NCI-H748 (cell line): ENCODE data around the gene DVL3.
"Not testable (repeated sequence)": the region's sequence is repeated elsewhere in the genome, so short reads cannot be mapped to it uniquely, and the experiment has no call there.

Experiments used
- DNase-seq: peaks from one replicate; lab custom pipeline; 2025; ENCODE audit not compliant: unreplicated experiment; lab: John Stamatoyannopoulos, UW

DVL3 gene

DNA sequence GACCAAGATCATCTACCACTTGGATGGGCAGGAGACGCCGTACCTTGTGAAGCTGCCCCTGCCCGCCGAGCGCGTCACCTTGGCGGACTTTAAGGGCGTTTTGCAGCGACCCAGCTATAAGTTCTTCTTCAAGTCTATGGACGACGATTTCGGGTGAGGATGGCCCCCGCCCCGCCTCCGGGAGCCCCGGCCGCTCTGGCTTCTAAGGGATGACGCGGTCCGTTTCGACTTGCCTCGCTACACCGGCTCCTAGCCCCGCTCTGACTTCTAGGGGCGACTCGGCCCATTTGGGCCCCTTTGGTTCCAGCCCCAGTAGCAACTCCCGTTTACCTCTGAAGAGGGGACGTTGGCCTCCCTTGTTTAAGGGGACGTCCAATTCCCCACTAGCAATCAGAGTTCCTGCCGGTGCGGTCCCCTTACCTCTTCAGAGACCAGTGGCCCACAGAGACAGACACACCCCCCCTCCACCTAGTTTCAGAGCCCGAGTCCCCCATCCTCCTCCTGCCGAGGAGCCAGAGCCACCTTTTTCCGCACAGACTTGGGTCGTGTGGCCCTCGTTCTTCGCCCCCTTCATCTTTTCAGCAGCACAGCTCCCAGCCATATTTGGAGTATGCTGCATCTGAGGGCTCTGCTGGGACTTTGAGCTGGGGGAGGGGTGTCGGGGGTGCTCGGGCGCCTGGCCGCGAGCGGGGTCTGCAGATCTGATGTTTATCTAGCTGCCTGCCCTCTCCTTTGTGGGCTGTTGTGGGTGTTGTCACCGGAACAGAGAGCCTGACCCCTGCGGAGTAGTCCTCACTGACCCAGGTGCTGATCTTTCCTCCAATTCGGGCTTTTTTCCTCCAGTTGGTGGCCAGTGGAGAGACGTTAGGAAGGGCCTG is 706 bp downstream of the DVL3 start:
- DNase-seq: peak; percentile 32

DNA sequence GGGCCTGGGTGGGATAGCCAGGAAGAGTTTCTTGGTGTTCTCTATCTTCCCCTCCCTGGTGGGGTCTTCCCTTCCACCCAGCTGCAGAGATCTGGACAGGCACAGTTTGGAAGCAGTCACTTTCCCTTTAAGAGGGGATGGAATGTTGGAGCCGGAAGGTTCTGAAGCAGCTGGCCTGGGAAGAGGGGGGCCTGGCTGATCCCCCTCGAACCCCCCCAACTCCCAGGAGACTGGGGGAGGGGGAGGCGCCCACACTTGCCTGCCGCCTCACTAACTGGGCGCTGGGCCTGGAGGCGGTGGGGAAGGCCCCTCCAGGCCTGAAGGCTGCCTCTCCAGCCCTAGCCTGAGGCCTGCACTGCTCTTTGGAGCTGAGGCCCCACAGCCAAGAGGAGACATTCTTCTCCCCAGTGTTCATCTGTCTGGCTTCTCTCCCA is 1.4 kb downstream of the DVL3 start:
- peak; percentile 22 for DNase-seq

DNA sequence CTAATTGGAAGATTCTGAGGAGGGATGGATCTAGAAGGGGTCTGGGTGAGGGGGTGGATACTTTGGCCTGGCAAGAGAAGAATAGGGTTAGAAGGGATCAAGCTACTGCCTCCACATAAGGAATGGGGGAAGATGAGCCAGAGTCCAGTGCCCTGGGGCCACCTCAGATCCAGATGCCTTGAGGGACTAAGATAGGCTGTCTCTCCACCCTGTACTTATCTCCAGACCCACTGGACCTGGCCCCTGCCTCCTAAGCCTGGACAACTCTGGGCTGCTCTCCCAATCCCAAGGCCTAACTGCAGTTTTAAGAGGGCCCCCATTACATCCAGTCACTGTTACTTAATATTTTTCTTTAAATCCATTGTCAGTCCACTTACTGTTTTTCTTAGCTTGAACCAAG is 2.0 kb downstream of the DVL3 start:
- no peak for DNase-seq

DNA sequence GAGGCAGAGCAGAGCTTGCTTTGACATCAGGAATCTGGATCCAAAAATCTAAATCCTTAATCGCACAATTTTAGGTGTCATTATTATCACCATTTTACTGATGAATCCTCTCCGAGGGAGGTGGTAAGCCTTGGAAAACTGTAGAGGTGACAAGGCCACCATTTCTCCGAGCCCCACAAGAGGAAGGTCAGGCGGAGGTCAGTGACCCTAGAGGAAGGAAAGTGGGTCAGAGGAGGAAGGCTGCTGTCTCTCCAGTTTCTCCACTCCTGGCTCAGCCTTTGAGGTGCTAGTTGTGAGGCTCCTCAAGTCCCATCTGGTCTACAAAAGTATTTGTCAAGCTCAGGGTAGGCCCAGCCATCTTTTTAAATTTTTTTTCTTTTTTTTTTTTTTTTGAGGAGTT is 3.2 kb downstream of the DVL3 start:
- DNase-seq: no peak

DNA sequence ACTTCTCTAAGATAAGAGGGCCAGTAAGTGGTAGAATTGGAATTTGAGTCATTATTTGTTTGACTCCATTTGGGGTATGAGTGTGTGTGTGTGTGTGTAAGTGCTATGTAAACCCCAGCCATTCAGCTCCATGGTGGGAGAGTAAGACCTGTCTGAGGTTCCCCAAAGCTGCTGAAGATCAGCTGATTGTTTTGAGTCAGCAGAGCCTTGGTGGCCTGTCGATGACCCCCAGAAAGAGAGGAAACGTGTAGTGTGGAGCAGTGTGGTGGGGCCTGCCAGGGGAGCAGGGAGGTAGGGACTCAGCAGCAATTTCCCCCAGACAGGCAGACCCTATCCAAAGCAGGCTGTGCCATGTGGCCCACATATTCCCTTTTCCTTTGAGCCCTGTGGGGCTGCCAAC is 5.3 kb downstream of the DVL3 start:
- no peak for DNase-seq

DNA sequence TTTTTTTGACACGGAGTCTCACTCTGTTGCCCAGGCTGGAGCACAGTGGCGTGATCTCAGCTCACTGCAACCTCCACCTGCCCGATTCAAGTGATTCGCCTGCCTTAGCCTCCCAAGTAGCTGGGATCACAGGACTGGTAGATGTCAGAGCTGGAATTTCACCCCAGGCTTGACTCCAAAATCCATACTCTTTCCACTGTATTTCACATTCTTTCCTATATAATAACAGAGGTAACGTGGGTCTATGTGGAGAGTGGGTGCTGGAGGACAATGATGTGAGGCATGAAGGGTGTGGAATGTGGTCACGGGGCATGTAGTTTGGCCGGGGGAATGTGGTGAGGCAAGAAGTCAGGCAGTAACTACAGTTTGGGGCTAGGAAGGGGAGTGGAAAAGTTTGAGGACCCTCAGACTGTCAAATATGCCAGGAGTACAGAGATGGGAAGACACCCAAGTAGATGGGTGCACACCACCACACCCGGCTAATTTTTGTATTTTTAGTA is 7.4 kb downstream of the DVL3 start:
- not testable (repeated sequence) for DNase-seq

DNA sequence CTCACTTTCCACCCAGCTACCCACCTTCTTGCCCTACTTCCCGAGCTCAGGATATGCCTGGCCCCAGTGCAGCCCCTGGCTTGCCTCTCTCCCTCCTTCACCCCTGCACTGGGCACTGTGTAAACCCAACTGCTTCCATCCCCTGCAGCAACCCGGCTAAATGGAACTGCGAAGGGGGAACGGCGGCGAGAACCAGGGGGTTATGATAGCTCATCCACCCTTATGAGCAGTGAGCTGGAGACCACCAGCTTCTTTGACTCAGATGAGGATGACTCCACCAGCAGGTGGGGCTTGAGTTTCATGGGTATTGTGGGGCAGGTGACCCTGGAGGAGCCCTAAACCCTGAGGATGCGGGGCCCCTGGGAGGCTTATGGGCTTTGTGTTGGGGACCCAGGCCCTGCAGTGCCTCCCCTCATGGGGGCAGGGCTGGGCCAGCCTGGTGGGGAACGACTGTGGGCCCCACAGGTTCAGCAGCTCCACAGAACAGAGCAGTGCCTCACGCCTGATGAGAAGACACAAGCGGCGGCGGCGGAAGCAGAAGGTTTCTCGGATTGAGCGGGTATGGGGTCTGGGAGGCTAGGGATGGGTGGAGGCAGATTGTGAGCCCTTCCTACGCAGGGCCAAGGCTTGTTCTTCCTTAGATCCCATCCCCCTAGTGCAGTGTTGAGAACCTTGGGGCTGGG is 9.6 kb downstream of the DVL3 start:
- no peak for DNase-seq

DNA sequence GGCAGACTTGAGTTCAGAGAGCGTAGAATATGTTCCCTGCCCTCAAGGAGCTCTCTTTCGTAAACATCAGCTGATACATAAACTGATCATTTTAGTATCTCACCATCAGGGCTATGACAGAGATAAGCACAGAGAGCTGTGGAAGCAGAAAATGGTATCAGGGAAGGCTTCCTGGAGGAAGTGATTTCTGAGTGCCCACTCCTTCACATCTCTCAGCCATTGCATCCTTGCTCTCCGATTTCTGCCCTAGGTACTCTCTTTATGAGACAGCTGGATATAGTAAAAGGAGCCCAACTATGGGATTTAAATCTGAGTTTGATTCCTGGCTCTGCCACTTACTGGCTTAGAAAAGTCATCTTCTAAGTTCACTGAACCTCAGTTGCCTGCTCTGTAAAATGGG is 10.4 kb downstream of the DVL3 start:
- no peak for DNase-seq

DNA sequence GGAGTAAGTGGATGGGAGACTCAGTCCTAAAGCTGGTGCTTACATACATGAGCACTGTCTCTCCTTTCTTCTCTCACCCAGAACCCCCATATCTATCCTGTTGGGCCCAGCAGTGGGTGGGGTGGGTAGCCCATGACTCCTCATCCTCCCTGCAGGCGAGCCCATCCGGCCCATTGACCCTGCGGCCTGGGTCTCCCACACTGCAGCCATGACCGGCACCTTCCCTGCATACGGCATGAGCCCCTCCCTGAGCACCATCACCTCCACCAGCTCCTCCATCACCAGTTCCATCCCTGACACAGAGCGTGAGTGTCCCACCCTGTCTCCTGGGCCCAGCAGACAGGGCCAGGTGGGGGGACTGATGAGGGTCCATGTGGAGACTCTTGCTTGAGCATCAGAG is 11.5 kb downstream of the DVL3 start:
- no peak for DNase-seq

DNA sequence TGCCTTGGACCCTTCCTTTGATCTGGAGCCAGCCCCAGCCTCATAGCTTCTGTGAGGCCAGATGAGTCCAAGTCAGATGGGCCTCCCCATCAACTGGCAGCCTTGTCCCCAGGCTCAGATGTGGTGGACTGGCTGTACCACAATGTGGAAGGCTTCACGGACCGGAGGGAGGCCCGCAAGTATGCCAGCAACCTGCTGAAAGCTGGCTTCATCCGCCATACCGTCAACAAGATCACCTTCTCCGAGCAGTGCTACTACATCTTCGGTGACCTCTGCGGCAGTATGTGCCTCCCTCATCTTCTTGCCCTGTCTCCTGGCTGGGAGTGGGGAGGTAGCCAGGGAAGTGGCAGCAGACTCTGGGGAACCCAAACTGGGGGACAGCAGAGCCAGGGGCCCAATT is 12.6 kb downstream of the DVL3 start:
- DNase-seq: no peak

DNA sequence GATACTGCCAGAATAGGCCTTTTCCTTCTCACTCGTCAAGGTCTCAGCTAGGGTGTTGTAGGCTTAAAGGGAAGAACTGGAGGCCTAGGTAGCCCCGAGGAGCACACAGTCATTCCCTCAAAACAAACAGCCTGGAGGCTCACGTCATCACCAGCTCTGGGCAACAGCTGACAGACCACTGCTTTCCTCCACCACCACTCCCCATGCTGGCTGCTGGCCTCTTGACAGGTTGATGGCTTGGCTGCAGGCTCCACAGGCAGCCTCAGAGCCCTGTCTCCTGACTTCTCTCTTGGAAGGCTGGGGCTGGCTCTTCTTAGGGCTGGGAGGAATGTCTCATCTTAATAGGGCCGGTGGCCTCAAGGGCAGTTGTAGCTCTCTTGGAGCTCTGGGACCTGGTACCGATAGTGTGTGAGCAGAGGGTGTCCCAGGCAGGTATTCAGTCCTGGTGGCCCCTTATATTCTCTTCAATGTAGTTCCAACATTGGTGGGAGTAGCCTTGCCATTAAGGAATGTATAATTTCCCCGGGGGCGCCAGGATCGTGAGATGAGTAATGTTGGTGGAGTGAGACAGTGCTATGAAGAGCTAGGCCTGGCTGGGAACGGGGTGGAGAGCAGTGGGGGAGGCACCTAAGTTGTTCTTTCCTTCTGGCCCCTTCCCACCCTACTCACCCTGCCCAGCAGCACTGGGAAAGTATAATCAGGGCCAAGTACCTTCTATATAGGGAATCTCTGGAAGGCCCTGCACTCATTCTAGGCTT is 13.4 kb downstream of the DVL3 start:
- DNase-seq: no peak

DNA sequence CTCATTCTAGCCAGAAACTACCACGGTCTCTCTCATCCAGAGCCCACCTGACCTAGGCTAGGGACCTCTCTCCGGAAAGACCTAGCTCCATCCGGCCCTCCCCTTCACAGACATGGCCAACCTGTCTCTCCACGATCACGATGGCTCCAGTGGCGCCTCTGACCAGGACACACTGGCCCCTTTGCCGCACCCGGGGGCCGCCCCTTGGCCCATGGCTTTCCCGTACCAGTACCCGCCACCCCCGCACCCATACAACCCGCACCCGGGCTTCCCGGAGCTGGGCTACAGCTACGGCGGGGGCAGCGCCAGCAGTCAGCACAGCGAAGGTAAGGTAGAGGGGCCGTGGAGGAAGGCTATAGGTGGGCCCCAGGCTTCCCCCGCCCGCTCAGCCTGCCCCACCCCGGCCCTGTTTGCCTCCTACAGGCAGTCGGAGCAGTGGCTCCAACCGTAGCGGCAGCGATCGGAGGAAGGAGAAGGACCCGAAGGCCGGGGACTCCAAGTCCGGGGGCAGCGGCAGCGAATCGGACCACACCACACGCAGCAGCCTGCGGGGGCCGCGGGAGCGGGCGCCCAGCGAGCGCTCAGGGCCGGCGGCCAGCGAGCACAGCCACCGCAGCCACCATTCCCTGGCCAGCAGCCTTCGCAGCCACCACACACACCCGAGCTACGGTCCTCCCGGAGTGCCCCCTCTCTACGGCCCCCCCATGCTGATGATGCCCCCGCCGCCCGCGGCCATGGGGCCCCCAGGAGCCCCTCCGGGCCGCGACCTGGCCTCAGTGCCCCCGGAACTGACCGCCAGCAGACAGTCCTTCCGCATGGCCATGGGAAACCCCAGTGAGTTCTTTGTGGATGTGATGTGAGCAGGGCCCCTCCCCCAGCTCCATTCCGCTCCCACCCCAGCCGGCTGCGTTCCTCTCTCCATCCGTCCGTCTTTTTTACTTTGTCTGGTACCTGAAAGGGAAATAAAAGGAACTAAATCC is 15.0 kb downstream of the DVL3 start:
- no peak for DNase-seq

DNA sequence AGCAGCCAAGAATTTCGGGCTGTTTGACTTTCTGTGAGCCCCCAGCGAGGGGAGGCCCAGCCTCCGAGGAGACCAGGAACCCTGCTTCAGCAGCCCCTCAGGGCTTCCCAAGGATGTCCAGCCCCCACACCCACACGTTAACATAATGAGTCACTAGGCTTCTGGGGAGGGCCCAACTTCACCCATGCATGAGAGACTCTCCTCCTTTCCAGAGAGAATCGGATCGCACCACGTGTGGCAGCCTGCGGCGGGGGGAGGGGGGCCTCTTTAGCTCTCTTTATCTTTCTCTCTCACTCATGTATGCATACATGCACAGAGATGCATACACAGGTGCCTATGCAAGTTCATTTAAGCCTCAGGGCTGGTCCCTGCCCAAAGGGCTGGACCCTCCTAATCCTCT is 16.4 kb downstream of the DVL3 start:
- DNase-seq: no peak

DNA sequence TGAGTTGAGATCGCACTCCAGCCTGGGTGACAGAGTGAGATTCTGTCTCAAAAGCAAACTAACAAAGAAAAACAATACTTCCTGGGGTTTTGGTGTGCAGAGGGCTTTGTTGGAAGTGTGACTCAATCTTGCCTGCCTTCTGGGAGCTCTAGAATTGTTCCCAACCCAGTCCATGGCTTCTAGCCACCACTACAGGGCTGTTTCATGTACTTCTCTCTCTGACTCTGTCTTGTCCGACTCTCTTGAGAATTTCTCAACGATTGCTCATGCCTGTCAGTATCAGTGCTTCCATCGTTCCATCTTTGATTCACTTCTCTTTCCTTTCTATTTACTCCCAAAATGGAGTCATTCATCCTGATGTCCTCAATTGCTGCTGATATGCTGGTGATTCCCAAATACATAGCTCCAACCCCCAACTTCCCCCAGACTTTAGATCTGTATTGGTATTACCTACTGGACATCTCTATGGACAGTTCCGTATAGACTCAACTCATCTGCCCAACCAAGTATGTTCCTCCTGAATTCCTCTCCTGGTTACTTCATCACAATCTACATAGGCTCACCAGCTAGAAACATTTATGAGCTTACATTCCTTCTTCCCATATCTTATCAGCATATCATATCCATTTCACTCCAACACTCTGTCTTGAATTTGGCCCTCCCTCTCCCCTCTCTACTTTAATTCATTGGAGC is 17.6 kb downstream of the DVL3 start:
- DNase-seq: no peak

DNA sequence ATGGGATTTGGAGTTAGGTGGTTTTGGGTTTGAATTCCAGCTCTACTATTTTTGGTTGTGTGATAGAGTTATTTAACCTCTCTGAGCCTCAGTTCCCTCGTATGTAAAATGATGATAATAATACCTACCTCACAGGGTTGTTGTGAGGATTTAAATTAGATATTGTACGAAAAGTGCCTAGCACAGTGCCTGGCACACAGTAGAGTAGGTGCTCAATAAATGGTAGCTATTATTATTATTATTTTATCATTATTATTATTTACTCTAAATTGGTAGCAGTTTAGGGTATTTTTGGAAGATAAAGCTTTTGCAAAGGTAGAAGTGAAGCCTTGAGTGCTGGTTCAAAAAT is 18.2 kb downstream of the DVL3 start:
- no peak for DNase-seq

DNA sequence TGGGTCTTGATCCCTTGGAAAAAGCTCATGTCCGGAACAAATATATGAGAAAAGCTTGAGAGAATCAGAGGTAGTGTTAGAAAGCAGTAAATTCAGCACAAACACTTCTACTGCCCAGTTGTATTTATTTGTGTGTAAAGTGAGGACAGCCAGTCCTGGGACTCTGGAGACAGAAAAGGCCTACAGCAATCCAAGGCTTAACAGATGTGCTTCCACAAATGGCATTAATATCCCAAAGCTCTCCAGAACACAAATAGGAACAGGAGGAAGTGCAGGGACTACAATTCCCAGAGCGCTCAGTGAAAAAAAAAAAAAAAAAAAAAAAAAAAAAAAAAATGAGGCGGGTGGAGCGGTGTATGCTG is 19.1 kb downstream of the DVL3 start:
- no peak for DNase-seq

DNA sequence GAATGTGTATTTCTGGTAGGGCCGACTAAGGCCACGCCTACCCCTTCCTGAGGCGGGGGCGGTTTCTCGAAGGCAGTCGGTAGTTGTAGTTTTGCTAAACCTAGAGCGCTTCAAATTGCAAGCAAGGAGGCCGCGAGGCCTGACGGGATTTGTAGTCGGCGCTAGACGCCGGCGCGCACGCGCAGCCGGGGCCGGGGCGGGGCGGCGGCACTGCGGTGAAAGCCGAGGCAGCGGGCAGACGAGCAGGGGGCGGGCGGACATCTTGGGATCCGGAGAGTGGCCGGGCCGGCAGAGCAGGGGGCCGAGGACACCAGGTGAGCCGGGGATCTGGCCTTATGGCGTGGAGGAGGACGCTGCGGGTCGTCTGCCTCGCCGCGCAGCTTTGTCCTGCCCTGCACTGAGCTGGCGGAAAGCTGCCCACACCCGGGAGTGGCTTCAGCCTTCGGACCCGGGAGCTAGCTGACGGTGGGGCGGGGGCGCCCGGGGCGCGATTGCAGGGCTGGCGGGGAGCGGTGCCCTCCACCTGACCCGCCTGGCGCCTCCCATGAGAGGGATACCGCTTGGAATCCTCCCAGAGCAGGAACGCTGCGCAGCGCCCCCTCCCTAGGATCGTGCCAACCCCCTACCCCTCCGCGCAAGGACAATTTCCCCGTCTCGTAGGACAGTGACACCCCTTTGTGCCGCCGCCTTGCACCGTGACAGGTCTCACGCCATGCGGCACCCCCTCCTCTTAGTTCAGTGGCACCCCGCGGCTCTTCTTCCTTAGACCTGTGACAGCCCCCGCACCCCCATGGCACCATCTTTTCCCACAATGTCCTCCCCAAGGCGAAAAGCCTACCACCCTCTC is 19.7 kb downstream of the DVL3 start, which contains the start of gene AP2M1:
AP2M1 (plus strand) TSS at position 210 of the 847 bp plus-strand sequence. CDS start 2,139 bp downstream, outside the sequence.
- DNase-seq: peak; percentile 96

DNA sequence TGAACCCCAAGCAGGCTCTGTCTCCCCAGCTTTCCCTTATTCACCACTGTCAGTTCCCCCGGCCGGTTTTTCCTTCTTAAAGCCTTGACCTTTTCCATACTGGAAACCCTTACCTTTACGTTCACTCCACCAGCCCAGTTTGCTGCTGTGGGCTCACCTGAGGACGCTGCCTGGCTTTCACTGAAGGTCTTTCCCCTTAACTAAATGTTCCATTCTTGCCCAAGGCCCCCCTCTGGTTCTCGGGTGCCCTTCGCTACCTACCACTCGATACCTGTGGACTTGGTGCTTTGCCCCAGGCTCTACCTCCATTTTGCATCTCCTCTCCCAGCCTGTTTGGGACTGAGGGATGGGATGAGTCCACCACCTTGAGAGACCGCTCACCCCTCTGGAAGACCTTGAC is 20.3 kb downstream of the DVL3 start:
- DNase-seq: peak; percentile 1

DNA sequence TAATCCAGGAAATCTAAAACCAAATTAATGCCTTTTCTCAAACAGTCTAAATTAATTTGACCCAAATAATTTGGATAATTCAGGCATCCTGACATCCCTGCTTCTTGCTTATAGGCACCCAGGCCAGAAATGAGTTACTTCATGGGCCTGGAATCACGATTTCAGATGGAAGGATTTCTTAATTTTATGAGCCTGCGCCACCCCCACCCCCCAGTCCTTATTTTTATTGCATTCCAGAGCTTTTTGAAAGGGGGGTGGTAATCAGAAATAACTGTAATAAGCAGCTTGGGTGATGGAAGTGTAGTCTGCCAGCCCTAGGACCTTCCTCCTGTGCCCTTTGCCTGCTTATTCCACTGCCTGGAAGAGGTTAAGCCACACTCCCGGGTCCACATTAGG is 20.8 kb downstream of the DVL3 start:
- DNase-seq: no peak
